RPMI8226 (cell line): ENCODE data around the gene KLHL29.

Source experiments
- DNase-seq: peaks from one replicate; pipeline ENCODE4 v3.0.0-alpha.2; 2015

Gene KLHL29

GRCh38 chr2:23666980-23667357 lies 282.0 kb downstream of the KLHL29 start:
- peak; percentile 63 for DNase-seq

GRCh38 chr2:23668756-23669304 lies 283.9 kb downstream of the KLHL29 start:
- no peak for DNase-seq

GRCh38 chr2:23669413-23670244 lies 284.6 kb downstream of the KLHL29 start:
- DNase-seq, result no peak

GRCh38 chr2:23670245-23670592 lies 285.2 kb downstream of the KLHL29 start:
- DNase-seq, result no peak

GRCh38 chr2:23673082-23673481 lies 288.1 kb downstream of the KLHL29 start:
- no peak for DNase-seq

- DNase-seq, result peak; percentile 78
Measured at GRCh38 chr2:23673830-23674679, 289.1 kb downstream of the KLHL29 start.

GRCh38 chr2:23675506-23675905 lies 290.5 kb downstream of the KLHL29 start:
- DNase-seq, result no peak

GRCh38 chr2:23677836-23678235 lies 292.9 kb downstream of the KLHL29 start:
- DNase-seq, result no peak

- no peak for DNase-seq
Measured at GRCh38 chr2:23679044-23679443, 294.1 kb downstream of the KLHL29 start.

- no peak for DNase-seq
Measured at GRCh38 chr2:23680951-23681350, 296.0 kb downstream of the KLHL29 start.

GRCh38 chr2:23681356-23682140 lies 296.6 kb downstream of the KLHL29 start:
- no peak for DNase-seq

- DNase-seq, result no peak
Measured at GRCh38 chr2:23682481-23682880, 297.5 kb downstream of the KLHL29 start.

- no peak for DNase-seq
Measured at GRCh38 chr2:23683001-23683400, 298.0 kb downstream of the KLHL29 start.

GRCh38 chr2:23684395-23685176 lies 299.6 kb downstream of the KLHL29 start:
- no peak for DNase-seq

- no peak for DNase-seq
Measured at GRCh38 chr2:23685181-23685580, 300.2 kb downstream of the KLHL29 start.

GRCh38 chr2:23685706-23686105 lies 300.7 kb downstream of the KLHL29 start:
- no peak for DNase-seq

- no peak for DNase-seq
Measured at GRCh38 chr2:23686405-23687029, 301.5 kb downstream of the KLHL29 start.

GRCh38 chr2:23687214-23687613 lies 302.2 kb downstream of the KLHL29 start:
- DNase-seq, result no peak

- DNase-seq, result no peak
Measured at GRCh38 chr2:23687713-23688112, 302.7 kb downstream of the KLHL29 start.

GRCh38 chr2:23688486-23689130 lies 303.6 kb downstream of the KLHL29 start:
- DNase-seq, result no peak

GRCh38 chr2:23689131-23689700 lies 304.2 kb downstream of the KLHL29 start:
- DNase-seq, result no peak
